WERI-Rb-1 (cell line): ENCODE results near the gene RALGAPA2.

Experiments used
- DNase-seq: peaks from one replicate; pipeline ENCODE4 v3.0.0-alpha.2; 2020
- H3K27ac ChIP-seq: fragments of 250-450 bp; sonication (Bioruptor Pico); 2 replicates; pipeline ENCODE4 v1.5.1; 2020; ENCODE audit warnings: mild to moderate bottlenecking, moderate library complexity
- H3K27me3 ChIP-seq: fragments of 250-450 bp; sonication (Bioruptor Pico); 2 replicates; pipeline ENCODE4 v1.5.1; 2021; ENCODE audit warnings: mild to moderate bottlenecking, low read depth, moderate library complexity; ENCODE audit not compliant: insufficient read depth, severe bottlenecking
- H3K36me3 ChIP-seq: fragments of 250-450 bp; sonication (Bioruptor Pico); 2 replicates; pipeline ENCODE4 v1.5.1; 2020; ENCODE audit warnings: mild to moderate bottlenecking, moderate library complexity
- H3K4me3 ChIP-seq: 2 replicates; pipeline ENCODE4 v1.5.1; 2011; ENCODE audit warnings: low read depth, mild to moderate bottlenecking, control low read depth, low read length
- H3K9me3 ChIP-seq: fragments of 250-450 bp; sonication (Bioruptor Pico); 2 replicates; pipeline ENCODE4 v1.5.1; 2021; ENCODE audit warnings: mild to moderate bottlenecking, moderate library complexity; ENCODE audit not compliant: severe bottlenecking
- TF ChIP-seq, protein P1 (sequence below): IDR thresholded peaks from 2 replicates; pipeline ENCODE4 v1.5.1; 2011; ENCODE audit warnings: low read depth, mild to moderate bottlenecking, control low read depth, inconsistent platforms, low read length

RALGAPA2 gene

DNA sequence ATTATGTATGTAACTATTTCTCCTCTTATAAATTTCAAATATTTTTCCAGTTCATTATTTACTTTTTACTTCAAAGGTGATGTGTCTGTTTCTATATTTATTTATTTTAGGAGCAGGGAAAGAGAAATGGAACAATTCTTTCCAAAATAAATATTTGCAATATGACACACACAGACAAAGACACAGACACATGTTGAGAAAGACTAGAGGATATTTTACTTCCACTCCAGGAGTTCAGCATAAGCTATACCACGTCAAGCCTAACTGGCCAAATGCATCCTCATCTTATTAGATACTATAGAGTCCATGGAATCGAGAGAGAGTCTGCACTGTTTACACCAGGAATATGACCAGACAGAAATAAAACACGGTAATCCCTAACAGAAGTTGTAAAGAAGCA lies 13.3 kb downstream of the RALGAPA2 start:
- H3K4me3 ChIP-seq, result no peak overlapping the region
- no peak overlapping the region for H3K27ac ChIP-seq
- no peaks in the 10 kb centered on the region for H3K36me3 ChIP-seq
- no peak for DNase-seq
- TF ChIP-seq, protein P1, sequence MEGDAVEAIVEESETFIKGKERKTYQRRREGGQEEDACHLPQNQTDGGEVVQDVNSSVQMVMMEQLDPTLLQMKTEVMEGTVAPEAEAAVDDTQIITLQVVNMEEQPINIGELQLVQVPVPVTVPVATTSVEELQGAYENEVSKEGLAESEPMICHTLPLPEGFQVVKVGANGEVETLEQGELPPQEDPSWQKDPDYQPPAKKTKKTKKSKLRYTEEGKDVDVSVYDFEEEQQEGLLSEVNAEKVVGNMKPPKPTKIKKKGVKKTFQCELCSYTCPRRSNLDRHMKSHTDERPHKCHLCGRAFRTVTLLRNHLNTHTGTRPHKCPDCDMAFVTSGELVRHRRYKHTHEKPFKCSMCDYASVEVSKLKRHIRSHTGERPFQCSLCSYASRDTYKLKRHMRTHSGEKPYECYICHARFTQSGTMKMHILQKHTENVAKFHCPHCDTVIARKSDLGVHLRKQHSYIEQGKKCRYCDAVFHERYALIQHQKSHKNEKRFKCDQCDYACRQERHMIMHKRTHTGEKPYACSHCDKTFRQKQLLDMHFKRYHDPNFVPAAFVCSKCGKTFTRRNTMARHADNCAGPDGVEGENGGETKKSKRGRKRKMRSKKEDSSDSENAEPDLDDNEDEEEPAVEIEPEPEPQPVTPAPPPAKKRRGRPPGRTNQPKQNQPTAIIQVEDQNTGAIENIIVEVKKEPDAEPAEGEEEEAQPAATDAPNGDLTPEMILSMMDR, result no peak
- no peaks in the 10 kb centered on the region for H3K27me3 ChIP-seq
- no peaks in the 10 kb centered on the region for H3K9me3 ChIP-seq

- Histone ChIP-seq H3K4me3 (no peak overlapping the region), H3K27me3 (no peaks in the 10 kb centered on the region), H3K9me3 (no peaks in the 10 kb centered on the region), H3K36me3 (no peaks in the 10 kb centered on the region), H3K27ac (no peak overlapping the region)
- TF ChIP-seq, protein P1, result no peak
- no peak for DNase-seq
Measured at GRCh38 chr20:20697325-20697845, 15.1 kb downstream of the RALGAPA2 start.

GRCh38 chr20:20695250-20695816 lies 17.1 kb downstream of the RALGAPA2 start:
- Histone ChIP-seq H3K9me3 (no peaks in the 10 kb centered on the region), H3K4me3 (no peak overlapping the region), H3K36me3 (no peaks in the 10 kb centered on the region), H3K27ac (no peak overlapping the region), H3K27me3 (no peaks in the 10 kb centered on the region)
- TF ChIP-seq, protein P1, result no peak
- no peak for DNase-seq

DNA sequence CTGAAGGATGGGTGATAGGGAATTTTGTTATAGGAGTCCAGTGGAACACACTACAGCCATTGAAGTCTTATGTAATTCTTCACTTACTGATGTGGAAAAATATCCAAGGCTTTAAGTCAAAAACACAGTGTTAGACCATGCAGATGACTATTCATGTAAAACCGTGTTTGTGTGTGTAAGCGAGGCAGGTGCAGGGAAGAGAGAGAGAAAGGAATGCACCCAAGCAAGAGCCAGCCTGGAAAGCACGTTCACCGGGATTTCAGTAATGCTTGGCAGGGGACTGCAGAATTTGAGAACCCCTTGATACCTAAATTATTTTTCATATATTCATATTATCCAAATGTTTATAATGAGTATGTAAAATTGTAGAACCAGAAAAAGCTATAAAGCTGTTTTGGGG lies 17.9 kb downstream of the RALGAPA2 start:
- TF ChIP-seq, protein P1, result no peak
- Histone ChIP-seq H3K36me3 (no peaks in the 10 kb centered on the region), H3K27ac (no peak overlapping the region), H3K4me3 (no peak overlapping the region), H3K9me3 (no peaks in the 10 kb centered on the region), H3K27me3 (no peaks in the 10 kb centered on the region)
- DNase-seq, result no peak

GRCh38 chr20:20692587-20692986 lies 19.9 kb downstream of the RALGAPA2 start:
- H3K27ac ChIP-seq, result no peak overlapping the region
- no peaks in the 10 kb centered on the region for H3K27me3 ChIP-seq
- no peak for DNase-seq
- H3K36me3 ChIP-seq, result no peaks in the 10 kb centered on the region
- H3K9me3 ChIP-seq, result no peaks in the 10 kb centered on the region
- H3K4me3 ChIP-seq, result no peak overlapping the region
- TF ChIP-seq, protein P1, result no peak
